ENCODE data around the gene SLC4A1.

The SLC4A1 gene

GRCh38 chr17:44220213-44221083 lies 47.5 kb downstream of the SLC4A1 start:
- DNase-seq (ENCODE audit: low read depth in 2 of 2): peak; percentile 14 to 57

GRCh38 chr17:44219616-44220212 lies 48.2 kb downstream of the SLC4A1 start, which contains the start of gene UBTF:
Gene UBTF (minus strand): TSS chr17:44219675. CDS start chr17:44218229, 1,446 bp downstream.
- DNase-seq (ENCODE audit: low read depth in 2 of 2): peak; percentile 33 to 77

- DNase-seq (ENCODE audit: low read depth in 2 of 2): peak in 1 of 2 donors; percentile 12
Observed at GRCh38 chr17:44219108-44219615, 48.8 kb downstream of the SLC4A1 start.

GRCh38 chr17:44218344-44219107 lies 49.4 kb downstream of the SLC4A1 start:
- DNase-seq (ENCODE audit: low read depth in 2 of 2): peak; percentile 71 to 85

GRCh38 chr17:44217738-44218343 lies 50.1 kb downstream of the SLC4A1 start:
- DNase-seq (ENCODE audit: low read depth in 2 of 2): no peak

GRCh38 chr17:44216694-44217093 lies 51.2 kb downstream of the SLC4A1 start:
- no peak for DNase-seq (ENCODE audit: low read depth in 2 of 2)

- no peak for DNase-seq (ENCODE audit: low read depth in 2 of 2)
Observed at GRCh38 chr17:44216173-44216572, 51.8 kb downstream of the SLC4A1 start.

GRCh38 chr17:44214896-44215295 lies 53.0 kb downstream of the SLC4A1 start:
- no peak for DNase-seq (ENCODE audit: low read depth in 2 of 2)

GRCh38 chr17:44214230-44214494 lies 53.8 kb downstream of the SLC4A1 start:
- no peak for DNase-seq (ENCODE audit: low read depth in 2 of 2)

GRCh38 chr17:44213403-44214229 lies 54.3 kb downstream of the SLC4A1 start:
- no peak for DNase-seq (ENCODE audit: low read depth in 2 of 2)

GRCh38 chr17:44212507-44213402 lies 55.2 kb downstream of the SLC4A1 start:
- no peak for DNase-seq (ENCODE audit: low read depth in 2 of 2)

- DNase-seq (ENCODE audit: low read depth in 2 of 2): no peak
Observed at GRCh38 chr17:44211281-44212265, 56.4 kb downstream of the SLC4A1 start.

- DNase-seq (ENCODE audit: low read depth in 2 of 2): peak; percentile 72 to 85
Observed at GRCh38 chr17:44210342-44211192, 57.4 kb downstream of the SLC4A1 start.

GRCh38 chr17:44209786-44210341 lies 58.1 kb downstream of the SLC4A1 start:
- no peak for DNase-seq (ENCODE audit: low read depth in 2 of 2)

- DNase-seq (ENCODE audit: low read depth in 2 of 2): no peak
Observed at GRCh38 chr17:44207743-44208142, 60.2 kb downstream of the SLC4A1 start.

GRCh38 chr17:44207319-44207718 lies 60.6 kb downstream of the SLC4A1 start:
- DNase-seq (ENCODE audit: low read depth in 2 of 2): no peak

GRCh38 chr17:44206825-44207155 lies 61.1 kb downstream of the SLC4A1 start:
- DNase-seq (ENCODE audit: low read depth in 2 of 2): no peak
